Measurements from ENCODE around the gene PTGR3.

The PTGR3 gene

GRCh38 chr18:75208155-75208835, 644 bp downstream of the PTGR3 start:
- DNase-seq (ENCODE audit: low read depth), result no peak
- TF ChIP-seq, protein P1, sequence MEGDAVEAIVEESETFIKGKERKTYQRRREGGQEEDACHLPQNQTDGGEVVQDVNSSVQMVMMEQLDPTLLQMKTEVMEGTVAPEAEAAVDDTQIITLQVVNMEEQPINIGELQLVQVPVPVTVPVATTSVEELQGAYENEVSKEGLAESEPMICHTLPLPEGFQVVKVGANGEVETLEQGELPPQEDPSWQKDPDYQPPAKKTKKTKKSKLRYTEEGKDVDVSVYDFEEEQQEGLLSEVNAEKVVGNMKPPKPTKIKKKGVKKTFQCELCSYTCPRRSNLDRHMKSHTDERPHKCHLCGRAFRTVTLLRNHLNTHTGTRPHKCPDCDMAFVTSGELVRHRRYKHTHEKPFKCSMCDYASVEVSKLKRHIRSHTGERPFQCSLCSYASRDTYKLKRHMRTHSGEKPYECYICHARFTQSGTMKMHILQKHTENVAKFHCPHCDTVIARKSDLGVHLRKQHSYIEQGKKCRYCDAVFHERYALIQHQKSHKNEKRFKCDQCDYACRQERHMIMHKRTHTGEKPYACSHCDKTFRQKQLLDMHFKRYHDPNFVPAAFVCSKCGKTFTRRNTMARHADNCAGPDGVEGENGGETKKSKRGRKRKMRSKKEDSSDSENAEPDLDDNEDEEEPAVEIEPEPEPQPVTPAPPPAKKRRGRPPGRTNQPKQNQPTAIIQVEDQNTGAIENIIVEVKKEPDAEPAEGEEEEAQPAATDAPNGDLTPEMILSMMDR (IDR thresholded peaks at IDR 0.05; ENCODE audit: low read depth, low read length, missing control alignments), result peak; percentile 1
- in situ Hi-C loops (cut with HindIII; ENCODE audit: low sequenced_read_pairs), result no loop called here
- H3K4me3 ChIP-seq (ENCODE audit: low read depth, low read length), result peak overlapping the region; percentile 87

- no peak for DNase-seq (ENCODE audit: low read depth)
- peak overlapping the region; percentile 87 for H3K4me3 ChIP-seq (ENCODE audit: low read depth, low read length)
- in situ Hi-C loops (cut with HindIII; ENCODE audit: low sequenced_read_pairs), result no loop called here
- TF ChIP-seq, protein P1 (IDR thresholded peaks at IDR 0.05; ENCODE audit: low read depth, low read length, missing control alignments), result no peak
These were observed 1.4 kb downstream of the PTGR3 start for GRCh38 chr18:75207310-75208154.

DNA sequence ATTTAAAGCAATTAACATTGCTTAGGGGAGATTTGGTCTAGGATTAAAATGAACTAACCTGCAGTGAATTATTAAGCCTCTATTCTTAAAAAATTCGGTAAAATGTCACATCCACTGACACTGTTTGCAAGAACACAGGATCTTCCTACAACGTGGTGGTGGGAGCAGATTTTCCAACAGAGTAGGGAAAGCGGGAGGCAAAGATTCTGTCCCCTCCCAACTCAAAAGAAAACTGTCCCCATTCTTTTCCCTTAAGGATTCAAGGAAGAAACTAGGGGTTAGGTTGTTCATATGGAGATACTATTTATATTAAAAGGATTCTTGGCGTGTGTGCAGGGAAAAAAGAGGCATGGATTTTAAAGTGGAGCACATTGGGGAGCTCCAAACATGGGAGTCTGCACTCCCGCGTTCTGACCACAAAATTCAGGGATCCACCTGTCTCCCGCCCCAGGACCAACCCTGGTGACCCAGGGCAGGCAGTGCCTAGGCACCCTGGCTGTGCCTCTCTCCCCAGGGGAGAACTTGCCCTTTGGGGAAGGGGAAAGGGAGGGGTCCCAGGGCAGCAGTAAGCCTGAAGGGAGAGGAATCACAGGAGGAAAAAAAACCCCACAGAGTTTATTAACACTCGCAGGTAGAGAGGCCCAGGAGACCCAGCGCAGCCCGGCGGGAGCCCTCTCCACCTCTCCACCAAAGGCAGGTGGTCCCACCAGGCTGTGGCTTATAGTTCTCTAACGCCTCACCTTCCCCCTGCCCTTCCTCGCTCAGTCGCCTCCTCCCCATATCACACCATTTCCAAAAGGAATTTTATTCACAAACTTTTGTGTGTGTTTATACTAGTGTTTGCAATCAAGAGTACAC, 2.3 kb downstream of the PTGR3 start:
- H3K4me3 ChIP-seq (ENCODE audit: low read depth, low read length), result peak overlapping the region; percentile 87
- TF ChIP-seq, protein P1 (IDR thresholded peaks at IDR 0.05; ENCODE audit: low read depth, low read length, missing control alignments), result no peak
- in situ Hi-C loops (cut with HindIII; ENCODE audit: low sequenced_read_pairs), result no loop called here
- no peak for DNase-seq (ENCODE audit: low read depth)

DNA sequence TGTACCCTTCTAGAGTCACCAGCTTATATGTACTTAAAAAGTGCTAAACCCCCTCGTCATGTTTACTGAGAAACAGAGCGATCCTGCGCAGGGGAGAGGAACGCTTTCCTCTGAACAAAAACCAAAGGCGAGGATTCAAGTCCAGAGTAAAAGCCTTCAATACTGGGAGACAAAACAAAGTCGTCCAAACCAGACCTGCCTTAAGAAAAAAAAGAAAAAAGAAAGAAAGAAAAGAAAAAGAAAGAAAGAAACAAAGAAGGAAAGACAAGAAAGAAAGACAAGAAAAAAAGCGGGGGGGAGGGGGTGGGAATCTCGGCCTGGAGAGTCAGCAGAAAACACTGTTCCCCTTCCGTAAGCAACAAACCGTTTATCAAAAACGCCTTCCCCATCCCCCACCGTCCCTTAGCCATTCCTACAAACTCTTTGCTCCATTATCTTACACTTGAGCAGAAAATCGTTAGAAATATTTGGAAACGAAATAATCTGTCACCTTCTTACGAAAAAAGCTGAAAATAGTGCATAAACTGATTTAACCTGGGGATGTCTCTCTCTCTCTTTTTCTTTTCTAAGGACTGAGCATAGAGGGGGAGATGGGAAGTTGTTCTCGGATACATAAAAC, 3.3 kb downstream of the PTGR3 start:
- H3K4me3 ChIP-seq (ENCODE audit: low read depth, low read length), result peak overlapping the region; percentile 87
- in situ Hi-C loops (cut with HindIII; ENCODE audit: low sequenced_read_pairs), result no loop called here
- no peak for DNase-seq (ENCODE audit: low read depth)
- TF ChIP-seq, protein P1 (IDR thresholded peaks at IDR 0.05; ENCODE audit: low read depth, low read length, missing control alignments), result no peak

DNA sequence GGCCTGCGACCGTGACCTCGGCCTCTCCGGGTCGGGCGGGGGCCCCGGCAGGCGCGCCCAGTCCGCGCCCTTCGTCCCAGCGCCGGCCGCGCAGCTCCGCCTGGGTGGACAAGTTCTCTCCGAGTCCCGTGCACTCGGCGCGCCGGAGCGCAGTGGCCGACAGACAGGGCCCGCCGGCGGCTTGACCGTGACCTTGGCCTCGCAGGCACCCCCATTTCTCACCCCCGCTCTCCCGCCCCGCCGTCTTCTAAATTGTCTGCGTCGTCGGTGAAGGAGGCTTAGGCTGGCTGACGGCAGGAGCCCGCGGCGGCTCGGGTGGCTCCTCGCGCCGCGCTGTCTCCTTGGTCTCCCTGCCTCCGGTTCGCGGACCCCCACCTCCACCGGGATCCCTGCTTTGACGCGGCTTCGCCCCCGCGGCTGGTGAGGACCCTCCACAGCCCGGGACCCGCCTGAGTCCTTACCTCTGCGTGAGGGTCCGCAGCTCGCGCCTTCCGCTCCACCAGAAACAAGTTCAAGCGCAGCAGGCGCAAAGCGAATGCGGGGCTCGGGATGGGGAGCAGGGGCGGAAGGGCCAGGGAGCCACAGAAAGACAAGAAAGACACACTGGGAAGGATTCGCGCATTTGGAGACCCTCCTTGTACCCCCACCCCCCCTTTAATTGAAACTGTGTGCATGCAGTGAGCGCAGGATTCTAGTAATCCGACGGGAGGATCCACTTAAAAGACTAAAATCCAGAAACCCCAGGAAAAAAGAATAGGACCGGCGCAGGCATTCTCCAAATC, 4.0 kb downstream of the PTGR3 start:
- no peak for DNase-seq (ENCODE audit: low read depth)
- TF ChIP-seq, protein P1 (IDR thresholded peaks at IDR 0.05; ENCODE audit: low read depth, low read length, missing control alignments), result no peak
- in situ Hi-C loops (cut with HindIII; ENCODE audit: low sequenced_read_pairs), result no loop called here
- H3K4me3 ChIP-seq (ENCODE audit: low read depth, low read length), result peak overlapping the region; percentile 87

Measured in astrocyte of the cerebellum (primary cell).